Osteoblast (primary cell): ENCODE measurements around the gene TCEA2. TPM values are rescaled to one million over a fixed set of nuclear protein-coding genes. Genes with fewer than 3 reads are reported as not detected.

ENCODE experiments used
- DNase-seq: peaks from one replicate; pipeline ENCODE4 v3.0.0; 2011; ENCODE audit warnings: low spot score, mixed read lengths; ENCODE audit not compliant: insufficient read length; ENCODE audit errors: missing footprints
- H2AFZ ChIP-seq: 2 replicates; pipeline ENCODE4 v1.6.0; 2011; ENCODE audit warnings: mild to moderate bottlenecking, low read length
- H3K27ac ChIP-seq: 2 replicates; pipeline ENCODE4 v1.5.1; 2011; ENCODE audit warnings: mild to moderate bottlenecking, low read depth, low read length, moderate library complexity
- H3K27me3 ChIP-seq: 2 replicates; pipeline ENCODE4 v1.6.0; 2012; ENCODE audit warnings: mild to moderate bottlenecking, control low read depth, inconsistent platforms, low read length, moderate library complexity; ENCODE audit not compliant: insufficient read depth
- H3K36me3 ChIP-seq: 2 replicates; pipeline ENCODE4 v1.5.1; 2011; ENCODE audit warnings: mild to moderate bottlenecking, low read length, control low read depth, moderate library complexity; ENCODE audit not compliant: insufficient read depth
- H3K4me1 ChIP-seq: 2 replicates; pipeline ENCODE4 v1.5.1; 2011; ENCODE audit warnings: mild to moderate bottlenecking, low read length, control low read depth, moderate library complexity; ENCODE audit not compliant: insufficient read depth
- H3K4me2 ChIP-seq: 2 replicates; pipeline ENCODE4 v1.6.0; 2011; ENCODE audit warnings: mild to moderate bottlenecking, low read length; ENCODE audit not compliant: insufficient read depth
- H3K4me3 ChIP-seq: fragments of 200-600 bp; sonication (generic); 3 replicates; pipeline ENCODE4 v1.5.1; 2012; ENCODE audit warnings: mild to moderate bottlenecking, low read length, inconsistent platforms; ENCODE audit not compliant: insufficient read depth
- H3K79me2 ChIP-seq: 2 replicates; pipeline ENCODE4 v1.6.0; 2012; ENCODE audit warnings: mild to moderate bottlenecking, low read length, control low read depth, inconsistent platforms; ENCODE audit not compliant: insufficient read depth
- H3K9me3 ChIP-seq: 2 replicates; pipeline ENCODE4 v1.5.1; 2011; ENCODE audit warnings: low read depth, low read length, control low read depth
- H4K20me1 ChIP-seq: 2 replicates; pipeline ENCODE4 v1.6.0; 2012; ENCODE audit warnings: mild to moderate bottlenecking, low read length, control low read depth; ENCODE audit not compliant: insufficient read depth
- CTCF ChIP-seq: IDR thresholded peaks from 2 replicates; pipeline ENCODE4 v1.5.1; 2011; ENCODE audit warnings: mild to moderate bottlenecking, low read depth, low read length, moderate library complexity; ENCODE audit errors: extremely low read depth
- total RNA-seq: library from RNA; depleted of rRNA; stranded (reverse); fragments of >200 nt; gene quantifications from 2 replicates; pipeline ENCODE4 v1.2.3, GENCODE V29; 2012

TCEA2 gene
- total RNA-seq, 1 donor = 31.5 TPM

DNA sequence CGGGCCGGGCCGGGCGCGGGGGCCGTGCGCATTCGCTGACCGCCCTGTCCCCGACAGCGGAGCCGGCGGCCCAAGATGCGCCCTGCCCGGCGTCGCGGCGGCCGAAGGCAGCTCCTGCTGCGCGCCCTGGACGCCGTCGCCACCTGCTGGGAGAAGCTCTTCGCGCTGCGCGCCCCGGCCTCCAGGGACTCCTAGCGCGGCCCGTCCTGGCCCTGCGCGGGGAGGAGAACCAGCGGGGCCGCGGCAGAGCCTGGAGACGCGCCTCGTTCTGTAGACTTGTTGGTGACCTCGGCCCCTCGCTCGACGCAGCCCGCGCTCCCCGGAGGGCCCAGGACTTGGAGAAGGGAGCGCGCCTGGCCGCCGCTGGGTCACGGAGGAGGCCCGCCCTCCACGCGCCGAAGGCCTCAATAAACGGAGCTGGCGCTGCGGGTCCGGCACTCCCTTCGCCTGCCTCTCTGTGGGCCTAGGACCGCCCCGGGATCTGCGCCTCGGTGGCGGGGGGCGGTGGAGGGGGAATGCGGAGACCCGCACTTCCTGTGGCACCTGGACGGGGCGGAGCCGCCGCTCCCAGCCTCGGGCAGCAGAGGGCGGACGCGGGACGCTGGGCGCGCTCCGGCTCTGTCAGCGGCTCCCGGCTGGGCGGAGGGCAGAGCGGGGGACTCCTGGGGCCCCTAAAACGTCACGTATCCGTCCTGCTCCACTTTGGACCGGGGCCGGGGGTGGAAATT lies 24.3 kb upstream of the TCEA2 start:
- TF ChIP-seq CTCF = peak; percentile 43
- Histone ChIP-seq H3K4me1 (no peaks in the 10 kb centered on the region), H3K36me3 (peaks cover 6% of the 10 kb centered on the region), H3K4me2 (peak overlapping the region; percentile 54), H3K79me2 (no peaks in the 10 kb centered on the region), H3K27ac (no peak overlapping the region), H3K4me3 (peak overlapping the region; percentile 57), H4K20me1 (peaks cover 13% of the 10 kb centered on the region), H2AFZ (no peak overlapping the region), H3K27me3 (peaks cover 49% of the 10 kb centered on the region), H3K9me3 (no peaks in the 10 kb centered on the region)
- DNase-seq = peak; percentile 99

GRCh38 chr20:64039293-64040160 lies 23.5 kb upstream of the TCEA2 start:
- TF ChIP-seq CTCF = no peak
- H3K27ac ChIP-seq = no peak overlapping the region
- H3K9me3 ChIP-seq = no peaks in the 10 kb centered on the region
- H3K79me2 ChIP-seq = no peaks in the 10 kb centered on the region
- H2AFZ ChIP-seq = no peak overlapping the region
- peak overlapping the region; percentile 54 for H3K4me2 ChIP-seq
- no peaks in the 10 kb centered on the region for H3K4me1 ChIP-seq
- peak; percentile 88 for DNase-seq
- peaks cover 8% of the 10 kb centered on the region for H4K20me1 ChIP-seq
- peaks cover 49% of the 10 kb centered on the region for H3K27me3 ChIP-seq
- peak overlapping the region; percentile 57 for H3K4me3 ChIP-seq
- H3K36me3 ChIP-seq = no peaks in the 10 kb centered on the region

DNA sequence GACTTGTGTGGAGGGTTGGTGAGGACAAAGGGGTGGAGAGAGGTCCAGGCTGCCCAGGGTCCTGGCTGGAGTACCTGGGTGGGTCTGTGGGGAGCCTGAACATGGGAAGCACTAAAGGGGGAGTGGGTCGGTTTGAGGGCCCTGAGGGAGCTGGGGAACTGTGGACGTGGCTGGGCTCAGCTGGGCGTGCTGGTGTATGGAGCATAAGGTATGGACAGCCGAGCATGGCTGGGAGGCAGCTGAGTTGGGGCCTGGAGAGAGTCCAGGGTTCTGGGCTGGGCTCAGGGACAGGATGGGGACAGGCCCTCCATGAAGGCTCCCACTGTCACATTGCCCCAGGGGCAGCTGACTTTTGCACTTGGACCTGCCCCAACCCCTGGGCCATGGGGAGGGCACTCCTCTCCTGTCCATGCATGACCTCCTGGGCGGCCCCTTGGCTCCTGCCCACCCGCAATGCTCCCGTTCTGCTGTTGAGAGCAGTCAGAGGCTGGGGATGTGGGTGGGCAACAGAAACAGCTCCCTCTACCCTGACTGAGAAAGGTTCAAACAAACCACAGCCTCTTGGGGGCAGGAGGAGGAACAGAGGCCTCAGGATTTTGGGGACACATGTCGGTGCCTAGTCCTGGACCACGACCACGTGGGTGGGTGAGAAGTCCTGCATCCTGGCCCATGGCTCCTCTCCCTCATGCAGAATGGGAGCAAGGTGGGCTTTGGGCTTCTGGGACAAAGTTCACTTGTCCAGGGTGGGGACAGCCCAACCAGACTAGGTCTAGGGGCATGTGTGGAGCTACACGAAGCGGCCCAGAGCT lies 22.6 kb upstream of the TCEA2 start:
- Histone ChIP-seq H3K36me3 (no peaks in the 10 kb centered on the region), H4K20me1 (peaks cover 8% of the 10 kb centered on the region), H3K79me2 (no peaks in the 10 kb centered on the region), H2AFZ (no peak overlapping the region), H3K27ac (no peak overlapping the region), H3K4me2 (no peak overlapping the region), H3K4me3 (no peak overlapping the region), H3K27me3 (peaks cover 49% of the 10 kb centered on the region), H3K4me1 (no peaks in the 10 kb centered on the region), H3K9me3 (no peaks in the 10 kb centered on the region)
- TF ChIP-seq CTCF = no peak
- DNase-seq = no peak
